Mesothelial cell of epicardium (in vitro differentiated cells): Measurements from ENCODE around the gene MYO9B. TPM values are rescaled to one million over a fixed set of nuclear protein-coding genes. Genes with fewer than 3 reads are reported as not detected.

Source experiments
- DNase-seq, 2 experiments: peaks; one replicate each; pipeline ENCODE4 v3.0.0; 2021; ENCODE audit warnings: low spot score in 2 of 2; ENCODE audit not compliant: unreplicated experiment in 2 of 2
- H3K27ac Mint-ChIP-seq: 2 replicates; pipeline ENCODE4 v1.8.0; 2021; ENCODE audit warnings: mixed read lengths
- H3K27me3 Mint-ChIP-seq: 2 replicates; pipeline ENCODE4 v1.8.0; 2021; ENCODE audit warnings: low read depth, mixed read lengths
- H3K36me3 Mint-ChIP-seq: 2 replicates; pipeline ENCODE4 v1.8.0; 2021; ENCODE audit warnings: mixed read lengths
- H3K4me1 Mint-ChIP-seq: 2 replicates; pipeline ENCODE4 v1.8.0; 2021; ENCODE audit warnings: mixed read lengths
- H3K4me3 Mint-ChIP-seq: 2 replicates; pipeline ENCODE4 v1.8.0; 2021; ENCODE audit warnings: mild to moderate bottlenecking, moderate library complexity, mixed read lengths
- H3K9me3 Mint-ChIP-seq: 2 replicates; pipeline ENCODE4 v1.8.0; 2021; ENCODE audit warnings: mixed read lengths
- total RNA-seq: library from RNA; stranded (reverse); gene quantifications from 3 replicates; pipeline ENCODE4 v1.2.1, GENCODE V29; 2021
- TF ChIP-seq, protein P1 (sequence below): fragments of 200-600 bp; sonication (generic); IDR thresholded peaks from one replicate; pipeline ENCODE4 v1.5.0; 2021; ENCODE audit warnings: antibody characterized with exemption; ENCODE audit not compliant: unreplicated experiment

The MYO9B gene
- total RNA-seq, 1 donor from 2014 or later, result 90.8 TPM

DNA sequence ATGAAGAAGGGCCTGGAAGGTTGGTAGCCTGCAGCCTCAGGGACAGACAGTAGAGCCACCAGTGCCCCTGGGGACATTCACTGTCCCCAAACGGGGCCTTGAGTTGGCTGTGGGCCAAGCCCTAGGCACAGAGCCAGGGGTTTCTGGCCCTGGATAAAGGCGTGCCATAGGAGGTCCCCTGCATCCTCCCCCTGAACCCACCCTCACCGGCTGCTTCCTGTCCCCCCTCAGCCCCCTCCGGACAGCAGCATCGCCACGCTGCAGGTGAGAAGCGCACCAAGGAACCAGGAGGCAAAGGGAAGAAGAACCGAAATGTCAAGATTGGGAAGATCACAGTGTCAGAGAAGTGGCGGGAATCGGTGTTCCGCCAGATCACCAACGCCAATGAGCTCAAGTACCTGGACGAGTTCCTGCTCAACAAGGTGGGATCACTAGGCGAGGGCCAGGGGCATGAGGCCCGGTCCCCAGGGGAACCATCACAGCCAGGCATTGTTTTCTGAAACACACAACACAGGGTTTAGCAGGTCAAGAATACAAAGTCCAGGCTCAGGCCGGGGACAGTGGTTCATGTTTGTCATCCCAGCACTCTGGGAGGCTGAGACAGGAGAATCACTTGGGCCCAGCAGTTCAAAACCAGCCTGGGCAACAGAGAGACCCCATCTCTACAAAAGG, 125.0 kb downstream of the MYO9B start:
- TF ChIP-seq, protein P1, sequence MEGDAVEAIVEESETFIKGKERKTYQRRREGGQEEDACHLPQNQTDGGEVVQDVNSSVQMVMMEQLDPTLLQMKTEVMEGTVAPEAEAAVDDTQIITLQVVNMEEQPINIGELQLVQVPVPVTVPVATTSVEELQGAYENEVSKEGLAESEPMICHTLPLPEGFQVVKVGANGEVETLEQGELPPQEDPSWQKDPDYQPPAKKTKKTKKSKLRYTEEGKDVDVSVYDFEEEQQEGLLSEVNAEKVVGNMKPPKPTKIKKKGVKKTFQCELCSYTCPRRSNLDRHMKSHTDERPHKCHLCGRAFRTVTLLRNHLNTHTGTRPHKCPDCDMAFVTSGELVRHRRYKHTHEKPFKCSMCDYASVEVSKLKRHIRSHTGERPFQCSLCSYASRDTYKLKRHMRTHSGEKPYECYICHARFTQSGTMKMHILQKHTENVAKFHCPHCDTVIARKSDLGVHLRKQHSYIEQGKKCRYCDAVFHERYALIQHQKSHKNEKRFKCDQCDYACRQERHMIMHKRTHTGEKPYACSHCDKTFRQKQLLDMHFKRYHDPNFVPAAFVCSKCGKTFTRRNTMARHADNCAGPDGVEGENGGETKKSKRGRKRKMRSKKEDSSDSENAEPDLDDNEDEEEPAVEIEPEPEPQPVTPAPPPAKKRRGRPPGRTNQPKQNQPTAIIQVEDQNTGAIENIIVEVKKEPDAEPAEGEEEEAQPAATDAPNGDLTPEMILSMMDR, result no peak
- Mint-ChIP-seq H3K27ac (no peak overlapping the region), H3K27me3 (no peaks in the 10 kb centered on the region), H3K4me3 (no peak overlapping the region), H3K36me3 (peaks cover 55% of the 10 kb centered on the region), H3K9me3 (no peaks in the 10 kb centered on the region), H3K4me1 (no peaks in the 10 kb centered on the region)
- DNase-seq, result no peak

DNA sequence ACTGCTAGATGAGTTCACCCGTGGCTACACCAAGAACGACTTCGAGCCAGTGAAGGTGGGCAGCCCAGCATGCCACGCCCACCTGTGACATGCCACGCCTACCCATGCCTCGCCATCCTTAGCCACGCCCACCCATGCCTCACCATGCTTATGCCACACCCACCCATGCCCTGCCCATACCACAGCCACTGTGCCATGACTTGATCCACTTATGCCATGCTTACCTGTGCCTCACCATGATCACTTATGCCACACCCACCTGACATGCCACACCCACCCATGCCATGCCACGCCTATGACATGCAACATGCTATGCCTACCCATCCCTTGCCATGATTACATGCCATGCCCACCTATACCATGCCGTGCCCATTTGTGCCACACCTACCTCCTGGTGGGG, 126.7 kb downstream of the MYO9B start:
- H3K36me3 Mint-ChIP-seq, result peaks cover 48% of the 10 kb centered on the region

GRCh38 chr19:17202713-17203112, 127.1 kb downstream of the MYO9B start:
- no peaks in the 10 kb centered on the region for H3K4me1 Mint-ChIP-seq
- TF ChIP-seq, protein P1, result no peak

More for the DNA sequence above, 126.7 kb downstream of the MYO9B start:
- no peaks in the 10 kb centered on the region for H3K4me1 Mint-ChIP-seq
- no peak overlapping the region for H3K4me3 Mint-ChIP-seq
- no peak for DNase-seq
- H3K27me3 Mint-ChIP-seq, result no peaks in the 10 kb centered on the region
- TF ChIP-seq, protein P1, result no peak
- no peaks in the 10 kb centered on the region for H3K9me3 Mint-ChIP-seq
- no peak overlapping the region for H3K27ac Mint-ChIP-seq

DNA sequence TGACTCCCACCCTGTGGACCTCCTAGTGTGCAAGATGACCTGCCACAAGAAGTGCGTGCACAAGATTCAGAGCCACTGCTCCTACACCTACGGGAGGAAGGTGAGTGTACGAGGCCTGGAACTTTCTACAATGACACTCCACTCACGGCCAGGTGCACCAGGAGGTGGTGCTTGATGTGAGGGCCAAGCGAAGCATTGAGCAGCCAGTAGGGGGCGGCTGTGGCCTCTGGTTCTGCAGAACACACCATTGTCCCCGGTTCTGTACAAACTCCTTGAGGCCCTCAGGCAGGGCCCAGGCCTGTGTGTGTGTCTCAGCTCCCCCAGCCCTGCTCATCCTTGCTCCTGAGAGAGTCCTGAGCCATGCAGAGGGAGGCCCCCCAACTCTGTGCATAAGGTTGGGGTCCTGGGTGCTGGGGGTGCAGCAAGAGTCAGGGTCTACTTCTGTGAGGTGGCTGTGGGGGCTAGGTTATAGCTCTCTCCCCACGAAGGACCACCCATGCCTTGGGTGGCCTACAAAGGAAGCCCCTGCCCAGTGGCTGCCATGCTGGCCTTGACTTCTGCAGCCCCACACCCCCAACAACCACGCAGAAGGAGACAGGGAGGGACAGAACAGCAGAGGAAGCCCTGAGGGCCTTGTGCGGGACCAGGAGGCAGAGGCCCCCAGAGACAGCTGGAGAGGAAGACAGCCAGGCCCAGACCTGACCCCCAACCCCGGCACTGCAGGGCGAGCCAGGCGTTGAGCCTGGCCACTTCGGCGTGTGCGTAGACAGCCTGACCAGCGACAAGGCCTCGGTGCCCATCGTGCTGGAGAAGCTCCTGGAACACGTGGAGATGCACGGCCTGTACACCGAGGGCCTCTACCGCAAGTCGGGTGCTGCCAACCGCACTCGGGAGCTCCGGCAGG, 129.9 kb downstream of the MYO9B start:
- no peaks in the 10 kb centered on the region for H3K9me3 Mint-ChIP-seq
- no peaks in the 10 kb centered on the region for H3K27me3 Mint-ChIP-seq
- peaks cover 41% of the 10 kb centered on the region for H3K36me3 Mint-ChIP-seq
- H3K4me1 Mint-ChIP-seq, result no peaks in the 10 kb centered on the region
- no peak for DNase-seq
- H3K27ac Mint-ChIP-seq, result no peak overlapping the region
- TF ChIP-seq, protein P1, result peak; percentile 33
- H3K4me3 Mint-ChIP-seq, result no peak overlapping the region

More at GRCh38 chr19:17202713-17203112, 127.1 kb downstream of the MYO9B start:
- Mint-ChIP-seq H3K36me3 (peaks cover 43% of the 10 kb centered on the region), H3K27me3 (no peaks in the 10 kb centered on the region), H3K4me3 (no peak overlapping the region), H3K27ac (no peak overlapping the region), H3K9me3 (no peaks in the 10 kb centered on the region)
- no peak for DNase-seq

GRCh38 chr19:17206736-17207581, 131.4 kb downstream of the MYO9B start:
- H3K27me3 Mint-ChIP-seq, result no peaks in the 10 kb centered on the region
- H3K9me3 Mint-ChIP-seq, result no peaks in the 10 kb centered on the region
- no peak for DNase-seq
- no peak overlapping the region for H3K4me3 Mint-ChIP-seq
- peaks cover 31% of the 10 kb centered on the region for H3K36me3 Mint-ChIP-seq
- TF ChIP-seq, protein P1, result no peak
- no peaks in the 10 kb centered on the region for H3K4me1 Mint-ChIP-seq
- H3K27ac Mint-ChIP-seq, result no peak overlapping the region
